Glutamatergic neuron (in vitro differentiated cells): ENCODE measurements around the gene EHD4. TPM values are rescaled to one million over a fixed set of nuclear protein-coding genes. Genes with fewer than 3 reads are reported as not detected.

Experiments used
- DNase-seq: peaks from one replicate; pipeline ENCODE4 v3.0.0; 2022
- H3K27ac Mint-ChIP-seq: one replicate; pipeline ENCODE4 v1.8.0; 2020; ENCODE audit warnings: mild to moderate bottlenecking, mixed read lengths, inconsistent platforms; ENCODE audit not compliant: unreplicated experiment
- H3K27me3 Mint-ChIP-seq: one replicate; pipeline ENCODE4 v1.8.0; 2020; ENCODE audit warnings: mild to moderate bottlenecking, moderate library complexity, mixed read lengths, inconsistent platforms; ENCODE audit not compliant: unreplicated experiment
- H3K36me3 Mint-ChIP-seq: one replicate; pipeline ENCODE4 v1.8.0; 2020; ENCODE audit warnings: mild to moderate bottlenecking, mixed read lengths, inconsistent platforms; ENCODE audit not compliant: unreplicated experiment
- H3K4me1 Mint-ChIP-seq: one replicate; pipeline ENCODE4 v1.8.0; 2020; ENCODE audit warnings: mild to moderate bottlenecking, low read depth, mixed read lengths, inconsistent platforms; ENCODE audit not compliant: unreplicated experiment
- H3K4me3 Mint-ChIP-seq: one replicate; pipeline ENCODE4 v1.8.0; 2020; ENCODE audit warnings: mild to moderate bottlenecking, mixed read lengths, inconsistent platforms; ENCODE audit not compliant: unreplicated experiment
- H3K9me3 Mint-ChIP-seq: one replicate; pipeline ENCODE4 v1.8.0; 2020; ENCODE audit warnings: mild to moderate bottlenecking, moderate library complexity, mixed read lengths, inconsistent platforms; ENCODE audit not compliant: unreplicated experiment
- CTCF ChIP-seq: fragments of 200-600 bp; sonication (generic); IDR thresholded peaks from one replicate; pipeline ENCODE4 v1.5.0; 2021; ENCODE audit not compliant: partially characterized antibody, unreplicated experiment
- total RNA-seq: library from RNA; stranded (reverse); fragmentation: NEBNext Ultra II Directional; extraction: Animal tissue kit (Norgen Biotek cat#: 25700); gene quantifications from one replicate; pipeline ENCODE4 v1.2.1, GENCODE V29; 2021; ENCODE audit not compliant: unreplicated experiment

Gene EHD4
- total RNA-seq, 1 donor from 2014 or later: 4.0 TPM

GRCh38 chr15:41937568-41937923, 34.8 kb downstream of the EHD4 start:
- Mint-ChIP-seq H3K9me3 (peaks cover under 1% of the 10 kb centered on the region), H3K4me1 (peaks cover 4% of the 10 kb centered on the region), H3K27me3 (peaks cover 4% of the 10 kb centered on the region), H3K4me3 (no peak overlapping the region), H3K27ac (no peak overlapping the region), H3K36me3 (no peaks in the 10 kb centered on the region)
- no peak for DNase-seq
- TF ChIP-seq CTCF: no peak

GRCh38 chr15:41936649-41937567, 35.4 kb downstream of the EHD4 start:
- no peak overlapping the region for H3K4me3 Mint-ChIP-seq
- DNase-seq: no peak
- TF ChIP-seq CTCF: no peak
- peaks cover 2% of the 10 kb centered on the region for H3K27me3 Mint-ChIP-seq
- H3K9me3 Mint-ChIP-seq: no peaks in the 10 kb centered on the region
- no peaks in the 10 kb centered on the region for H3K36me3 Mint-ChIP-seq
- no peak overlapping the region for H3K27ac Mint-ChIP-seq
- peaks cover 4% of the 10 kb centered on the region for H3K4me1 Mint-ChIP-seq

DNA sequence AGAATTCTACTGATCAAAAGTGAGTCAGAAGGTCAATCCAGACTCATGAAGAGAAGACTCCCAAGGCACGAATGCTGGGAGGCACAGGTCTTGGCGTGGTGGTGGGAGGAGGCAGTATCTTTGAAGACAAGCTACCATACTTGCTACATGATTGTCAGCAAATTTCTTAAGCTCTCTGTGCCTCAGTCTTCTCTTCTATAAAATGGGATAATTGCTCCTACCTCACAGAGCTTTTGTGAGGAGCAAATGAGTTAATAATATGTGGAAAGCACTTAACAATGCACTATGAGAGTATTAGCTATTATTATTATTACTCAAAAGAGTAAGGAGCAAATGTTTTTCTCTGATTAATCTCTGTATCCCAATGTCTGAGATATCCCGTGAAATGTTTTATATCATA, 36.2 kb downstream of the EHD4 start:
- TF ChIP-seq CTCF: no peak
- Mint-ChIP-seq H3K9me3 (no peaks in the 10 kb centered on the region), H3K4me3 (no peak overlapping the region), H3K27me3 (peaks cover 2% of the 10 kb centered on the region), H3K27ac (no peak overlapping the region), H3K4me1 (peaks cover 4% of the 10 kb centered on the region), H3K36me3 (no peaks in the 10 kb centered on the region)
- DNase-seq: no peak

GRCh38 chr15:41935566-41936020, 36.8 kb downstream of the EHD4 start:
- Mint-ChIP-seq H3K9me3 (no peaks in the 10 kb centered on the region), H3K27me3 (peaks cover 2% of the 10 kb centered on the region), H3K4me1 (peaks cover 4% of the 10 kb centered on the region), H3K36me3 (no peaks in the 10 kb centered on the region), H3K4me3 (no peak overlapping the region), H3K27ac (no peak overlapping the region)
- DNase-seq: no peak
- TF ChIP-seq CTCF: no peak

GRCh38 chr15:41934843-41935242, 37.5 kb downstream of the EHD4 start:
- TF ChIP-seq CTCF: no peak
- Mint-ChIP-seq H3K9me3 (no peaks in the 10 kb centered on the region), H3K4me3 (no peak overlapping the region), H3K27ac (no peak overlapping the region), H3K36me3 (no peaks in the 10 kb centered on the region), H3K27me3 (peaks cover 2% of the 10 kb centered on the region), H3K4me1 (peaks cover 4% of the 10 kb centered on the region)
- no peak for DNase-seq
